ENCODE measurements around the gene MED19.
"Not testable (repeated sequence)": the region's sequence is repeated elsewhere in the genome, so short reads cannot be mapped to it uniquely, and the experiment has no call there.

MED19 gene, protein sequence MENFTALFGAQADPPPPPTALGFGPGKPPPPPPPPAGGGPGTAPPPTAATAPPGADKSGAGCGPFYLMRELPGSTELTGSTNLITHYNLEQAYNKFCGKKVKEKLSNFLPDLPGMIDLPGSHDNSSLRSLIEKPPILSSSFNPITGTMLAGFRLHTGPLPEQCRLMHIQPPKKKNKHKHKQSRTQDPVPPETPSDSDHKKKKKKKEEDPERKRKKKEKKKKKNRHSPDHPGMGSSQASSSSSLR

DNA sequence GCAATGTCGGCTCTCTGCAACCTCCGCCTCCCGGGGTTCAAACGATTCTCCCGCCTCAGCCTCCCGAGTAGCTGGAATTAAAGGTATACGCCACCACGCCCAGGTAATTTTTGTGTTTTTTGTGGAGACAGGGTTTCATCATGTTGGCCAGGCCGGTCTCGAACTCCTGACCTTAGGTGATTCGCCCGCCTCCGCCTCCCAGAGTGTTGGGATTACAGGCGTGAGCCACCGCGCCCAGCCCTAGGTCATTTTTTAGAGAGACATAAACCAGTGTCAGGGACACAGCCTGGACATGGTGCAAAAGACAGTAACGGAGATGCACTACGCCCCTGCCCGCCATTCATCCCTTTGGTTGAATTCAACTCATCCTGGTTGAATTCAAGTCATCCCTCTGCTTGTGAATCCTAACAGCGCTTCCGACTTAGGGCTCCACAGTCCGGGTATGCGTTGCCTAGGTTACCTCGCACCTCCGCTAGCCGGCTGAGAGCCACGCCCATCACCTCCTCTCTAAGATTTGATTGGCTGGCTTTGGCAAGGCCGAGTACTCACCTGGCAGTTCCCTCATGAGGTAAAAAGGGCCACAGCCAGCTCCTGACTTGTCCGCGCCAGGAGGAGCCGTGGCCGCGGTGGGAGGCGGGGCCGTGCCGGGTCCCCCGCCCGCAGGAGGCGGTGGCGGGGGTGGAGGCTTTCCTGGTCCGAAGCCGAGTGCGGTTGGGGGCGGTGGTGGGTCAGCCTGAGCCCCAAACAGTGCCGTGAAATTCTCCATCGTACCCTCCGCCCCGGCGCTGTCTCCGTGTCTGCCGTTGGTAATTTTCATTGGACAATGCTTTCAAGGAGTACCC is at the start of gene MED19:
Gene MED19 (minus strand): TSS at position 802 of the 842 bp plus-strand sequence. CDS start 36 bp downstream, at position 766.
- DNase-seq (ENCODE audit: low read depth): peak; percentile 39

DNA sequence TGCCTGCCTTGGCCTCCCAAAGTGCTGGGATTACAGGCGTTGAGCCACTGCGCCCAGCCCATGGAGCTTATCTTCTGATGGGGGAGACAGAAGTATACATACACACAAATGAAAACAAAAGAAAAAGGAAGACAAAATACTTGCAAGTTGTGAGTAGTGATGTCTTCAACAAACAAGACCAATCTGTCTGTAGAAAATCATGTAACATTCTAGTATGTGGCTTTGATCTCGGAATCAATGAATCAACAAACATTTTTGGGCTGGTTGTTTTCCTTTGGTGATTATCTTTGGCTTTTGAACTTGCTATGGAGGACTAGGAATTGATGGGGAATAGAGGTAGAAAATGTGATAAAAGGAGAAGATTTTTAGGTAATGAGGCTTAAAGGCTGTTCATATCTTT is 46.2 kb upstream of the MED19 start:
- DNase-seq (ENCODE audit: low read depth): no peak

DNA sequence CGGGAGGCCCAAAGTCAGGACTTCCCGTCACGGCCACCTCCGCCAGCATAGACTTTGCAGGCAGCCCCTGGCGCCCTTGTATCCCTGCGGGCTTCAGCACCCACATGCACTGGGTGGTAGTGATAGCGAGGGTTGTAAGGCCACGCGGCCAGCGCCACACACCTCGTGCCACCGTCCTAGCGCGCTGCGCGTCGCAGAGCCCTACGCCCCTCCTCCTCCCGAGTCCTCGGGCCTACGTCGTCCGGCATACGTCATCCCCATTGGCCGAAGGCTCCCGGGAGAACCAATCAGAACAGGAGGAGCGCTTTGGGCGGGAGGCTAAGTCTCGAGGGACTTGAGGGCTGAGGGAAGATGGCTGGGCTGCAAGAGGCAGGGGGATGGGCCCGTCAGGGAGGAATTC is 40.9 kb upstream of the MED19 start:
- DNase-seq (ENCODE audit: low read depth): no peak

DNA sequence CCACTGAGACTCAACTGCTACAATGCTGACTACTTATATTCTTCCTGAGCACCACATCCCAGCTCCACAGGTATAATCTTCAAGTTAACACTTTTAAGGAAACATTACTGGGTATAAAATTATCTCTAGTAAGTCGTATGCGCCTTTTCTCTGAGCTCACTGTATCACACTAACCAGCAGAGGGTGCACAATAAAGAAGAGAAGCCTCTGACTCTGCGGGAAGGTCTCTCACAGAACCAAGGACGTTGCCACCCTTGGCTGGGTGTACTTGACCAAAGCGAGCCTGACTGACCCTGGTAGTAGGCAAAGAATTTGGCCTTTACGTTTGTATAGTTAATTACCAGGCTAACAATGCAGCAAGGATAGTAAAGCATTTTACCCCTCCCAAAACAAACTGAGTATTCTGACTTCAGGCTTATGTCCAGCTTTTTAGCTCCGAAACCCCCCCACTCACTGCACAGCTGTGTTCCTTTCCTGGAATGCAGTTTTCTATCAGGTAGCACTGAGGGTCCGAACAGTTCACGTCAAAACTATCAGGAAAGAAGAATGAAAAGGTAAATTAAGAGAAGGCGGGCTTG is 39.8 kb upstream of the MED19 start, which contains the start of gene BTBD18:
Gene BTBD18 (minus strand): TSS at position 144 of the 578 bp plus-strand sequence. CDS start 631 bp downstream, outside the sequence.
- DNase-seq (ENCODE audit: low read depth): peak; percentile 42

DNA sequence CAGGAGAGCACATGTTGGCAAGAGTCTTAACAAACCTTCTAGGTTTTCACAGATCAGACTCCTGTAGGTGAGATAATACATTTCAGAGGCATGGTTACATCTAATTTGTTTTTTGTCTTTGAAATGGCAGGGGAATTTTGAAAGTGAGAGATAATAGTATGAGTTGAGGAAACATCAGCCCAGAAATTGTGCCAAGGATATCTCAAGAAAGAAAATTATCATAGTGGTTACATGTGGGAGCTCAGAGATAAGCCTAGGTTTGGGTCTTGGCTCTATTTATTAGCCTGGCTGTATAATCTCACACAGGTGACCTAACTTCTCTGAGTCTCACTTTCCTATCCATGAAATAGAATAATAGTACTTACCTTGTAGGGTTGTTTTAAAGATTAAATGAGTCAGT is 39.2 kb upstream of the MED19 start:
- no peak for DNase-seq (ENCODE audit: low read depth)

DNA sequence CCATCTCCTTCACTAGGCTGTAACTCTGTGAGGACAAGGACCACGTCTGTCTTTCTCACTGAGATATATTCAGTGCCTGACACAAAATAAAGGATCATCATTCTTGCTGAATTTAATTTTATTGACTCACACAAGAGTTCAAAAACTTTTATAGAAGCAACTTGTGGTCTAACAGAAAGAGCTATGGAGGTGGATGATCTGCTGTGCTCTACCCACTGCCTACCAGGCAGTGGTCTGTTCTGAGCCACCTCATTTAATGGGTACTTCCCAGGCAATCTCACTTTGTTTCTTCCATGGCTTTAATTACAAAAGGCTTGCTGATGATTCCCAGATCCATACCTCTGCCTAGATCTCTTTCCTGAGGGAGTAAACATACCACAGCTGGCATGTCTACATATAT is 34.9 kb upstream of the MED19 start:
- no peak for DNase-seq (ENCODE audit: low read depth)

DNA sequence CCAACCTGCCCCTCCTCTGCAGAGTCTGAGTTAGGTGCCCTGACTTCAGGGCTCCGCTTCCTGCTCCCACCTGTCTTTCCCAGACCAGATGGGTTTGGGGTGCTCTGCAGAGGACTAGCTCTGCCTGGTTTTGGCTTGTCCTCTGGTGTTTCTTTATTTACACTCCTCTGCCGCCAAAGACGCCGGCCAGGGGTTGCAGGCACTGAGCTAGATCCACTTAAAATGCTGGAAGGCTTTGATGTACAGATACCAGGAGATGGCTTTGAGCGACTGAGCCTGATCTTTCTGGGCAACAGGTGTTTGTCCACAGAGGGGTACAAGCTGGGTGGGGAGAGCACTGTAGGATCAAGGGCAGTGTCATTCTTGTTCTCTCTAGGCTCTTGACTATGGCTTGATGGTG is 33.2 kb upstream of the MED19 start:
- no peak for DNase-seq (ENCODE audit: low read depth)

DNA sequence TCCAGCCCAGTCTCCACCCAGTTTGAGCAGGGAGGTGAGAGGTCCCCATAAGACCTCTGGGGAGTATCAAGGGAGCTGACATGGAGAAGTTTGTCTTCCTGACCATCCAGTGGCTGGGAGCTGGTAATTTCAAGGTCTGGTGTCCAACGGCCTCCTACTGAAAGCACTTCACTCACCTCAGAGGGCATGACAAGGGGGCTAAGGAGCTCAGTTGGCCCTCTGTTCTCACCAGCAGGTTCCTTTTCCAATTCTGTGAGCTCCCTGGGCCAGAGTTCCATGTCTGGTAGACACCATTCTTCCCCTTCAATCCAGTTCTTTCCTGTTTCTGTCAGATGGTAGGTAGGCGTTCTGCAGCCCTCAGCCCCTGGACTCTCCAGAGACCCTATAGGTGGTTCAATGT is 32.3 kb upstream of the MED19 start:
- no peak for DNase-seq (ENCODE audit: low read depth)

DNA sequence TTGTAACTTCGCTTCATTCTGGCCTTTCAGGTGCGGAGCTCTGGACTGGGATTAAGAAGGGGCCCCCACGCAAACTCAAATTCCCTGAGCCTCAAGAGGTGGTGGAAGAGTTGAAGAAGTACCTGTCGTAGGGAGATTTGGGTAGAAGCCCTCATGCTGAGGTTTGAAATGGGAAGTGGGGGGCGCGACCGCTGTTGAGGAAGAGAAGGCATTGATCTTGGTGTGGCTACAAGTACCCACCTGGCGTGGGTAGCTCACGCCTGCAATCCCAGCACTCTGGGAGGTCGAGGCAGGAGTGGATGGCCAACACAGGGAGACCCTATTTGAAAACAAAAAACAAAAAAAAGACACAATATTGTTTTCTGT is 30.1 kb upstream of the MED19 start:
- no peak for DNase-seq (ENCODE audit: low read depth)

DNA sequence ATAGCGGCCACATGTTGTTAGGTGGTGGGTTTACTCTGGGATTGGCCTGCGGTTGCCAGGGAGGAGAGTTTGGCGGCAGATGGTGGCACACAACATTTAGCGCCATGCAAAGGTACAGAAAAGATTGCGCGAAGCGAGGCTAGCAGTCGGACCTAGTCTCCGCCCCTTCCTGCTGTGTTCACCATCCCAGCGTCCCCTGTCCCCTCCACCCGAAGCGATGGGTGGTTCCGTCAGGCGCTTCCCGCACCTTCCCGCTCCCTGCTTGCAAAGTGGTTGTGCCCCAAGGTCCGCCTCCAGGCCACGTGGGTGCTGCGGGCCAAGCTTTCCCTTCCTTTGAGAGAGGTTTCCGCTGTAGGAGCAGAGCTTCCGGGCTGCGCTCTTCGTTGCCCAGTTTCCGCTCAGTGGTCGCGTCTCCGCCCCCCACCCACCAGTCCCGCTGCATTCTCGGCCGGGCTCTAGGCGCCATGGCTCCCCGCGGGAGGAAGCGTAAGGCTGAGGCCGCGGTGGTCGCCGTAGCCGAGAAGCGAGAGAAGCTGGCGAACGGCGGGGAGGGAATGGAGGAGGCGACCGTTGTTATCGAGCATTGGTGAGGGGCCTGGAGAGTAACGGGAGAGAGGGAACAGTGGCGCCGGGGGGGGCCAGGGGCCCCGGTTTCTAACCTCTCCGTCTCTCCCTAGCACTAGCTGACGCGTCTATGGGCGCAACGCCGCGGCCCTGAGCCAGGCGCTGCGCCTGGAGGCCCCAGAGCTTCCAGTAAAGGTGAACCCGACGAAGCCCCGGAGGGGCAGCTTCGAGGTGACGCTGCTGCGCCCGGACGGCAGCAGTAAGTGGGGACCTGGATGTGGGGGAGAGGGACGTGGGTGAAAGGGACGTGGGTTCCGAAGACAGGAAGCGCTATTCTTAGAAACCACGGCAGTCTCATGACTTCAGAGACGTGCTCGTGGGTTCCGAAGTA is 29.4 kb upstream of the MED19 start, which contains the start of gene SELENOH:
Gene SELENOH (plus strand): TSS at position 360 of the 955 bp plus-strand sequence. CDS start 105 bp downstream, at position 465.
- DNase-seq (ENCODE audit: low read depth): peak; percentile 97

DNA sequence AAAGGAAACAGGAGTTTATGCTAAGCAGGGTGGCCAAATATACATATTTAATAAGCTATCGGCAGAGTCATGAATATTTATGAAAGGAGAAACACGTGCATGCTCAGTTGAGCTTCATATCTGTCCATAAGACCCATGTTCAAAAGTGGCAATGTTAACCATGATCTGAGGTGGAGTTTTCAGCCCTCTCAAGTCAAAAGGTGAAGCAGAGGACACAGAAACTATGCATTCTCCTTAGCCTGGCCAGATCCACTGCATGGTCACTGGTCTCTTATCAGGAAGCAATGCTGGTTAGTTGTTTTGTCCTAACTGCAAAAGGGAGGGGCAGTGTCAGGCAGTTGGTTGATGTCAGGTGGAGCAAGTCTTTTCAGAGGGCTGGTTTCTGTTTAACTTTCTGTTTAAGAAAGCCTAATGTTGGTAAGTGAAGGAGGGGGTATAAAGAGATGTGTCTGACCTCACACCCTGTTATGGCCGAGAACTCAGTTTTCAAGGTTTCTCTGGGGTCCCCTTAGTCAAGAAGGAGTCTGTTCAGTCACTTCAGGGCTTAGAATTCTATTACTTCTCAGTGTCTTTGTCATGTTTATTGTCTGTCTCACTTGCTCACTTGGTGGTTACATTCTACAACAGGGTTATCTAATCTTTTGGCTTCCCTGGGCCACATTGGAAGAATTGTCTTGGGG is 23.7 kb upstream of the MED19 start:
- DNase-seq (ENCODE audit: low read depth): no peak

DNA sequence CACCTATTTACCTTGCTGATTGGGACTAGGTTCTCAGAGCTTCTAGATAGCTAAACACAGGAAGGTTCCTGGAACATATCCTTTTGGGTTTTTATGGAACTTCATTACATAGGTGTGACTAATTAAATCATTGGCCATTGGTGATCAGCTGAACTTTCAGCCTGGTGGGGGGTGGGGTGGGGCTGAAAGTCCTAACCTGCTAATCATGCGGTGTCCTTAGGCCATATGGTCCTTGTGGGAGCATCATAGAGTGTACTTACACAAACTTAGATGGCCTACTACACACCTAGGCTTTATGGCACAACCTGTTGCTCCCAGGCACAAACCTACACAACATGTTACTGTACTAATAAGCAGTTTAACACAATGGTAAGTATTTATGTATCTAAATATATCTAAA is 20.6 kb upstream of the MED19 start:
- no peak for DNase-seq (ENCODE audit: low read depth)

DNA sequence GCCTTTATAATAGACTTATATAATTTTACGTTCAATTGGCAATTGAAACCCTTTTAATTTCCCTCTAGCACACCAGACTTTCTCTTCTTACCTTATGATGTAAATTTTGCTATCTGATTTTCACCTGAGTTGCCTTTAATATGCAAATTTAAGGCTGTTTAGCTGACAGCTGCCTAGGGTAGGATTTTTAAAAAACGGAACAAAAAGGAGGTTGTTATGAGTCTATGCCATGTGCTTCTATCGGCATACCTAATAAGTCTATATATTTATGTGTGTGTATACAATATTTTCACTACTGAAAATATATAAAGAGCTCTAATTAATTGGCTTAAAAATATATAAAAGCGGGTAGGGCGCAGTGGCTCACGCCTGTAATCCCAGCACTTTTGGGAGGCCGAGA is 17.5 kb upstream of the MED19 start:
- no peak for DNase-seq (ENCODE audit: low read depth)

DNA sequence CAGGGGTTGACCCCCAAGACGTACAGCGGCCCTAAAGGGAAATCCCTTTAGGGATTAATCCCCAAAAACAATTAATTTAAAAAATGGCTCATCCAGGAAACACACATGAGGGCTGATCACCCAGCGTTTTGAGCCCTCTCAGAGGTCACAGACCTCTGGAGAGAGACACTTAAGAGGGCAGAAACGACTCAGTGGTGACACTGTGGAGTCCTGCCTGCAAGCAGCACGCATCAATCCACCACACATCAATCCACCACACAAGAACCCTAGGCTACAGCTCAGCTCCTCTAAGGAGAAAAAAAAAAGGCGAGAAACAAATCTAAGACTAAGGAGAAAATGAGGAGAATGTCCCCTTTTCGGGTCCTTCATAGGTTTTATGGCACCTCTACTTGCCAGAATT is 16.8 kb upstream of the MED19 start:
- no peak for DNase-seq (ENCODE audit: low read depth)

DNA sequence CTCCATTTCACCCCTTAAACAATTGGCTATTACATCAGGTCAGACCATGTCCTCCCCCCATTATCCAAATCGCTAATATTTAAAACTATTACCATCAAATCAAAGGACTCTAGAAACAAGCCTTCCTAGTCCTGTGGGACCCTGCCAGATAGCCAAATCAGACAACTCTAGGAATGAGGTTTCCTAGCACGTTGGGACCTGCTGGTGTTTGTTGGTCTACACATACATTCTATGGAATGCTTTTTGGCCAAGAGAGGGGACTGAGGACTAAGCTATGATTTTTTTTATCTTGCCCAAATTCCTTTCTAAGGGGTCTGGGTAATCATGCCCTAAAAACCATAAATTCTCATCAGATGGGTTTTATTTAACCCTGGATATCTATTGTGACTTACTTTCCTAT is 15.2 kb upstream of the MED19 start:
- no peak for DNase-seq (ENCODE audit: low read depth)

DNA sequence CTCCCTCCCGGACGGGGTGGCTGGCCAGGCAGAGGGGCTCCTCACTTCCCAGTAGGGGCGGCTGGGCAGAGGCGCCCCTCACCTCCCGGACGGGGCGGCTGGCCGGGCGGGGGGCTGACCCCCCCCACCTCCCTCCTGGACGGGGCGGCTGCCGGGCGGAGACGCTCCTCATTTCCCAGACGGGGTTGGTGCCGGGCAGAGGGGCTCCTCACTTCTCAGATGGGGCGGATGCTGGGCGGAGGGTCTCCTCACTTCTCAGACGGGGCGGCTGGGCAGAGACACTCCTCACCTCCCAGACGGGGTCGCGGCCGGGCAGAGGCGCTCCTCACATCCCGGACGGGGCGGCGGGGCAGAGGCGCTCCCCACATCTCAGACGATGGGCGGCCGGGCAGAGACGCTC is 4.7 kb upstream of the MED19 start:
- not testable (repeated sequence) for DNase-seq (ENCODE audit: low read depth)

DNA sequence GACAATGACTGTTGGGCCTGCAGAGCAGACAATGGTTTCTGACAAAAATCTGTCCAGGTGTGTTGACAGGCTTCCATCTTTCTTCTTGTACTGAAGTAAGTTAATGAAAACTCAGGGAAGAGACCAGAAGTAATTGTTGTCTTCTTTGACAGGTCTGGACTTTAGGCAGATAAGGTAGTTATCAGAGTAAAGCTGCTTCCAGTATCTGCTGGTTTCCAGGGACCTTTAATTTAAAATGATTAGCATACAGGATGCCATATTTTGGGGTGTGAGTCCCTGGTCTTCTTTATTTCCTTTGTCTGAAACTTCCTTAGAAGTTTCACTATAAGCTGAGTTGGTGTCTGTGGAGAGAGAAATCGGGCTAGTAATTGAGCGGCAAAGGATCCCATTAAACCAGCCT is 1.8 kb upstream of the MED19 start:
- DNase-seq (ENCODE audit: low read depth): no peak

DNA sequence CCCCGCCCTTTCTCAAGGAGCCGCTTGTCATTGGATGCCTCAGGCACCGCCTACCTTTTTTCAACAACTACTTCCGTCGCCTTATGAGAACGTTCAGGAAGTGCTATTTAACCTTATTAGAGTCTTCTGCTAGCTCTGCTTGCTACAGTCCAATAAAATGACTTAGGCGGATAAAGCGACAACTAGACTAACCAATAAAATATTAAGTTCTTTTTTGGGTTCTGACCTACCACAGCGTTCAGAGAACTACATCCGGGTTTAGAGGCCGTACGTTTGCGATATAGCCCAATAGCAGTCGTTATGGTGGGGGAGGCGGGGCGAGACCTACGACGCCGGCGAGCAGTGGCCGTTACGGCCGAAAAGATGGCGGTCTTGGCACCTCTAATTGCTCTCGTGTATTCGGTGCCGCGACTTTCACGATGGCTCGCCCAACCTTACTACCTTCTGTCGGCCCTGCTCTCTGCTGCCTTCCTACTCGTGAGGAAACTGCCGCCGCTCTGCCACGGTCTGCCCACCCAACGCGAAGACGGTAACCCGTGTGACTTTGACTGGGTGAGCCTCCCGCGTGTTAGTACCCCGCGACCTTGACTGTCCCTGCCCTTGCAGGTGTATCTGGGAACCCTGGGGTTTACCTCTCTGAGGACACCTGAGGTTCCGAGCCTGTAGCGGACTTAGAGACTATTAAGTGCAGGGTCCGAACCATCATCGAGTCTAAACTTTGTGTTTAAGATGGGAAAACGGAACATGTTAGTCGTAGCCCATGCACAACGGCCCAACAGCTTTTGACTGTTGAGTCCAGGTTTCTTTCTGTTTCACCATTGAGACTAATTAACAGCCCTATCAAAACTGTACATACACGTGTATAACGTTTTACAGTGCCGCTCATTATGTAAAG is 488 bp upstream of the MED19 start, which contains the start of gene TMX2:
Gene TMX2 (plus strand): TSS at position 338 of the 895 bp plus-strand sequence. CDS start 26 bp downstream, at position 364.
- peak; percentile 99 for DNase-seq (ENCODE audit: low read depth)

DNA sequence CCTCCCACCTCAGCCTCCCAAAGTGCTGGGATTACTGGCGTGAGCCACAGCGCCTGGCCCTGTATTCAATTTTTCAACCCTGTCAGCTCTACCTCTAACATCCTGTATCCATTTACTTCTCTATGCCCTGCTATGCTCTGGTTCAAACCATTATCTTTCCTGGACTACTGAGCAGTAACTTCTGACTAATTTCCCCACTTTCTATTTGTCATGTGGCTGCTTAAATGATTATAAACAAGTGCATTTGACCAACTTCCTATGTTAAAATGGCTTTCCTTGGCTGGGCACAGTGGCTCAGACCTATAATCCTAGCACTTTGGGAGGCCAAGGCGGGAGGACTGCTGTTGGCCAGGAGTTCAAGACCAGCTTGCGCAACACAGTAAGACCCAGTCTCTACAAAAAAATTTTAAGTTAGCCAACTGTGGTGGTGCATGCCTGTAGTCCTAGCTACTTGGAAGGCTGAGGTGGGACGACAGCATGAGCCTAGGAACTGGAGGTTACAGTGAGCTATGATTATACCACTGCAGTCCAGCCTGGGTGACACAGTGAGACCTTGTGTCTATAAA is 2.1 kb downstream of the MED19 start:
- no peak for DNase-seq (ENCODE audit: low read depth)

DNA sequence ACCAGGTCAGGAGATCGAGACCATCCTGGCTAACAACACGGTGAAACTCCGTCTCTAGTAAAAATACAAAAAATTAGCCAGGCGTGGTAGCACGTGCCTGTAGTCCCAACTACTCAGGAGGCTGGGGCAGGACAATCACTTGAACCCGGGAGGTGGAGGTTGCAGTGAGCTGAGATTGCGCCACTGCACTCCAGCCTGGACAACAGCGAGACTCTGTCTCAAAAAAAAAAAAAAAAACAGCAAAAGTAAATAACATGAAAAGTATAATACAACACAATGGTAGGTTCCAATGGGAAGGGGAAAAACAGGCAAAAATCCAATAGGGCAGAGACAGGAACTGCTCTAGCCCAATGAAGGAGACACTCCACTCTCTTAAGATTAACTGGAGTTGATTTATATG is 6.6 kb downstream of the MED19 start:
- DNase-seq (ENCODE audit: low read depth): not testable (repeated sequence)

Data from fibroblast of the conjunctiva (primary cell).